ENCODE results near the gene TLX3. TPM values are rescaled to one million over a fixed set of nuclear protein-coding genes. Genes with fewer than 3 reads are reported as not detected.

Gene TLX3
- total RNA-seq, 1 experiment from 2014 or later = not detected

DNA sequence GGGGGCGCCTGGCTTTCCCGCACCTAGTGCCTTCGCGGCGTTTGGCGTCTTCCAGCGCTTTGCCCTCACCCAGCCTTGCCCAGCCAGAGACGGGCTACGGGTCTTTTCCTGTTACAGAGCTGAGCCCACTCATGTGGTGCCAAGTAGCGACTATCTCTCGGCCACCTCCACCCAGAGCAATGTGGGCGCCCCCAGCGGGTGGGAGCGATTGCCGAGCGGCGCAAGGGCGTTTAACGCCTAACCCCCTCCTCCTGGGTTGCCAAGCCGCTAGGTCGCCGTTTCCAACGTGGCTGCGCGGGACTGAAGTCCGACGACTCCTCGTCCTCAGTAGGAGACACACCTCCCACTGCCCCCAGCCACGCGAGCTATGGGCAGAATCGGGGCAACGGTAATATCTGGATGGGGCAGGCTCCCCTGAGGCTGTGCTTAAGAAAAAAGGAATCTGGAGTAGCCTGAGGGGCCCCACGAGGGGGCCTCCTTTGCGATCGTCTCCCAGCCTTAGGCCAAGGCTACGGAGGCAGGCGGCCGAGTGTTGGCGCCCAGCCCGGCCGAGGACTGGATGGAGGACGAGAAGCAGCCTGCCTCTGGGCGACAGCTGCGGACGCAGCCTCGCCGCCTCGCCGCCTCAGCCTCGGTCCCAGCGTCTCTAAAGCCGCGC, 5.8 kb downstream of the TLX3 start:
- DNase-seq = no peak

DNA sequence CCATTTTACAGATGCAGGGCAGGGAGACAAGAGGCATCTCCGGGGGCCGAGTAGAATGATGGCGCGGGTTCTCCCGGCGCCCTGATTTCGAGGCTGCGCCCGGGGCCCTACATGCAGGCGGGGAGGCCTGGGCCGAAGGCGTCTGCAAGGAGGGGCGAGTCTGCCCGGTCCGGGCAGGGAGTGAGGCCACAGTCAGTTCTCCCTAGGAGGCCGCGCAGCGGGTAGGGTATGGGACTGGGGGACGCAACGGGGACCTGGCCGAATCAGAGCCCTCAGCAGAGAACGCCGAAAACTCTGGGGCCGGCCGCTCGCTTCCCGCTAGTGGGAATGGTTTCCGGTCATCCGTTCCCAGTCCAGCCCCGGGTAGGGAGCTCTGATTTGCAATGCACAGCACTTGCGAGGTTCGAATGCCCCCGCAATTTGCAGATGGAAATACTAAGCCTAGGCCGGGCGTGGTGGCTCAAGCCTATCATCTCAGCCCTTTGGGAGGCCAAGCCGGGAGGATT, 6.4 kb downstream of the TLX3 start:
- Histone ChIP-seq H3K4me3 (no peak overlapping the region), H3K27me3 (peaks cover 19% of the 10 kb centered on the region), H3K36me3 (no peaks in the 10 kb centered on the region), H3K9me3 (no peaks in the 10 kb centered on the region)
- DNase-seq = no peak

More for the DNA sequence above, 5.8 kb downstream of the TLX3 start:
- H3K36me3 ChIP-seq = no peaks in the 10 kb centered on the region
- peaks cover 19% of the 10 kb centered on the region for H3K27me3 ChIP-seq
- no peak overlapping the region for H3K4me3 ChIP-seq
- H3K9me3 ChIP-seq = no peaks in the 10 kb centered on the region; the same call in 1 of the 2 replicates

DNA sequence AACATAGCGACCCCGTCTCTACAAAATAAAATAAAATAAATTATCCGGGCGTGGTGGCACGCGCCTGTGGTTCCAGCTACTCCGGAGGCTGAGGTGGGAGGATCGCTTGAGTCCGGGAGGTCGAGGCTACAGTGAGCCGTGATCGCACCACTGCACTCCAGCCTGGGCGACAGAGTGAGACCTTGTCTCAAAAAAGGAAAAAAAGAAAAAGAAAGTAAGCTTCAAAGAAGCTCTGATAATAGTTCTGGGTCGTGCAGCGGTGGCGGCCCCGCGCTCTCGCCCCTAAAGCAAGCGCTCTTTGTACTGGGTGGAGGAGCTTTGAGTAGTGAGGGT, 6.8 kb downstream of the TLX3 start:
- no peaks in the 10 kb centered on the region for H3K9me3 ChIP-seq
- H3K27me3 ChIP-seq = peaks cover 17% of the 10 kb centered on the region
- H3K36me3 ChIP-seq = no peaks in the 10 kb centered on the region
- no peak overlapping the region for H3K4me3 ChIP-seq
- DNase-seq = no peak

- no peak for DNase-seq
- no peaks in the 10 kb centered on the region for H3K9me3 ChIP-seq
- peaks cover 13% of the 10 kb centered on the region; the same call in 1 of the 2 replicates for H3K27me3 ChIP-seq
- H3K4me3 ChIP-seq = no peak overlapping the region
- H3K36me3 ChIP-seq = no peaks in the 10 kb centered on the region
Measured at GRCh38 chr5:171316258-171317121, 7.4 kb downstream of the TLX3 start.

DNA sequence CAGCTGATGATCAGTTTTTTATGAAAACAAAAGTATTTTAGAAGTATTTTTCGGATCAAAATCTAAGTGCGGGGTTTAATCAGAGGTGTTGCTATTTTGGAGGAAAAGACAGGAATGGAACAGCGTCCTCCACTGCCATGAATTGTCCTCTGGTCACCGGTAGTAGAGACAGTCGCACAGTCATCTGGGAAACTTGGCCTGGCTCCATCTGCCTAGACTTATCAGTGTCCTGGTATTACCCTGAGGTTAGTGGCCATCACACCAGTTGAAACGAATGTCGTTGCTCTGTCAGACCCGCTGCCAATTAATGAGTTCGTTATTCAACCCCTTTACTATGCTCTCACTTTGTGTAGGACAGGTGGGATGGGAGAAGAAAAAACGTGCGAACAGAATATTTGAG, 8.2 kb downstream of the TLX3 start:
- Histone ChIP-seq H3K27me3 (peaks cover 13% of the 10 kb centered on the region; the same call in 1 of the 2 replicates), H3K4me3 (no peak overlapping the region), H3K9me3 (no peaks in the 10 kb centered on the region), H3K36me3 (no peaks in the 10 kb centered on the region)
- DNase-seq = no peak

DNA sequence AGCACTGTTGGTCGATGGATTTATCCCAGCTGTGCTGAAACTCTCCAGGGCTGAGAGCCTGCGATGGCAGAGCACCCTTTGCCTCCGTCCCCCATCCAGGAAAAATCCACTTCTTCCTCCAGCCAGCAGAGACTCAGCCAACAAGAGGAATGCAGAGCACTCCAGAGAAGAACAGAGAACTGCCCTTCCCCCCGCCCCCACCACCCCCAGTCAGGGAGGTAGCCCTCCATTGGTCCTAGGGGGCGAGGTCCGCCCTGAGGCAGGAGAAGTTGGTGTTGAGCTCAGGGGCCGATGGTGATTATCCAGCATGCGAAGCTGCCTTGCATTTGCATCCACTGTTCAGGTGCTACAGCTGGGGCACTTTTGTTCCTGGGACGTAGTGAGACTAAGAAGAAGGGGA, 9.0 kb downstream of the TLX3 start:
- Histone ChIP-seq H3K36me3 (no peaks in the 10 kb centered on the region), H3K27me3 (peaks cover 20% of the 10 kb centered on the region), H3K4me3 (no peak overlapping the region), H3K9me3 (no peaks in the 10 kb centered on the region)
- no peak for DNase-seq

DNA sequence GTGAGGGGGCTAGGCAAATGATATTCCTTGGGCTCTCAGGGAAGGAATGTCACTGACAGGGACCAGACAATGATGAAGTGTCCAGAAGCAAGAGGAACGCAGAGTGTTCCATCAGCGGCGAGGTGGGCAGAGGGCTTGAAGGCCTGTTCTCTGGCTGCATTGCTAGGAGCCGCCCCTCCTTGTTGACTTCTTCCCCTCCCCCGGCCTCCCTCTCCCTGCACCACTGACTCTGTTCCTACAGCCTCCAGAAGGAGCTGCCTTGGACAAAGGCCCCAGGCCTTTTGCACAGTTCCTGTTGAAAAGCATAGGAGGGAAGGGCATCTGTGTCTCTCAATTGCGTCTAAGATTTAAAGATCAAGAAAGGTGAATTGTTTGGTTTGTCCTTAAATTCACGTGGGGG, 12.4 kb downstream of the TLX3 start:
- Histone ChIP-seq H3K9me3 (no peaks in the 10 kb centered on the region), H3K27me3 (peaks cover 44% of the 10 kb centered on the region), H3K36me3 (no peaks in the 10 kb centered on the region), H3K4me3 (no peak overlapping the region)
- DNase-seq = no peak

- no peak for DNase-seq
- Histone ChIP-seq H3K4me3 (no peak overlapping the region), H3K27me3 (peaks cover 47% of the 10 kb centered on the region), H3K36me3 (no peaks in the 10 kb centered on the region), H3K9me3 (no peaks in the 10 kb centered on the region)
Measured at GRCh38 chr5:171322527-171322926, 13.5 kb downstream of the TLX3 start.

DNA sequence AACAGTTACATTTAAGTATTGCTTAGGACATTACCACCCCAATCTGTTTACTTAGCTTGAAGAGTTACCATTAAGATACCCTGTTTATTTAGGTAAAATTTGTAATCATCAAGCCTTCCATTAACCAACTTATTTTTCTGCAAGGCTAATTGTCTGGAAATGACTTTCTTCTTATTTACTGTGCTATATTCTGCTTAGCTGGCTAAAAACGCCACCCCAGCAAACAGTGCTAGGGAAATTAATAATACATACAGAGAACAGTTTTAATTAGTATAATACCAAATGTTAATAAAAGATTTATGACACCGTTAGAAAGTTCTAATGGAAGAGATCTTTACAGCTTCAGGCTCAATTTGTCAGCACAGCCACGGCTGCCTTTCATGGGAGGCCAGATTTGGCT, 14.0 kb downstream of the TLX3 start:
- DNase-seq = no peak
- no peaks in the 10 kb centered on the region for H3K9me3 ChIP-seq
- H3K27me3 ChIP-seq = peaks cover 49% of the 10 kb centered on the region
- H3K36me3 ChIP-seq = no peaks in the 10 kb centered on the region
- H3K4me3 ChIP-seq = no peak overlapping the region

GRCh38 chr5:171323806-171324632, 15.0 kb downstream of the TLX3 start:
- H3K36me3 ChIP-seq = no peaks in the 10 kb centered on the region
- no peaks in the 10 kb centered on the region for H3K9me3 ChIP-seq
- no peak for DNase-seq
- no peak overlapping the region for H3K4me3 ChIP-seq
- H3K27me3 ChIP-seq = peaks cover 54% of the 10 kb centered on the region

DNA sequence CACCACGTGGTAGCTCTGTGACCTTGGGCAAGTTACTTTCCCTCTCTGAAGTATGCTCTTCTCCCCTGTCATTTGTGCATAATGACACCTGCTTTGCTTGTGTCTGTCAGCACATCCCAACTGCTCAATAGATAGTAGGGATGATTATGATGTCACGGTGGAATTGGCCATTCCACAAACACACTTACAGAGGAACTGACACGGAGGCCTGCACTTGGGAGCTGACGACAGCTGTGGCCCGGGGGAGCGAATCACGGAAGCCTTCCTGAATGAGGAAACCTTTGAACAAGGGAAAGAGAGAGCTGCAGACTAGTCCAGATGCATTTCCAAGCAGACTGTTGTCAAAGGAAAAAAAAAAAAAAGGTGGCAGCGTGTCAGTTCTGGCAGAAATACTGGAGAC, 21.0 kb downstream of the TLX3 start:
- Histone ChIP-seq H3K9me3 (no peaks in the 10 kb centered on the region), H3K27me3 (peaks cover 30% of the 10 kb centered on the region), H3K4me3 (no peak overlapping the region), H3K36me3 (no peaks in the 10 kb centered on the region)
- no peak for DNase-seq

DNA sequence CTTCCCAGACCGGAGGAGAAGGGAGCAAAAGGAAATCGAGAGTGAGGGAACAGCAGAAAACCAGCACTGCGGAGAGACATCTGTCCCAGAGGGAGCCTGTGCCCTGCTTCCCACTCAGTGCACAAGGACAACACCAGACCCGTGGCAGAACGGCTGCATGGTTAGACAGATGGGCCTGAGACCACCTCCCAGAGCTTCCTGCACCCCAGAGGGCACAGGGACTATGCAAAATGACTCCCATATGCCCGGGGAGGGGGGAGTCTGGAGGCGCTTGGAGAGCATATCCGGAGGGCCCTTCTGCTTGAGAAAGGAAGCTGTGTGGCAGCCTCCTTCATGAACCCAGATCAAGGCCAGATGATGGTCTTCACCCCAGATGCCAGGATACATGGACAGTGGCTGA, 26.6 kb downstream of the TLX3 start:
- no peak for DNase-seq
- no peaks in the 10 kb centered on the region for H3K36me3 ChIP-seq
- no peaks in the 10 kb centered on the region for H3K9me3 ChIP-seq
- H3K4me3 ChIP-seq = no peak overlapping the region
- no peaks in the 10 kb centered on the region; the same call in 1 of the 2 replicates for H3K27me3 ChIP-seq

GRCh38 chr5:171336521-171337209, 27.6 kb downstream of the TLX3 start:
- DNase-seq = peak; percentile 63
- Histone ChIP-seq H3K27me3 (no peaks in the 10 kb centered on the region; the same call in 1 of the 2 replicates), H3K9me3 (no peaks in the 10 kb centered on the region), H3K4me3 (peak overlapping the region; percentile 50), H3K36me3 (no peaks in the 10 kb centered on the region)

GRCh38 chr5:171337210-171337569, 28.1 kb downstream of the TLX3 start:
- Histone ChIP-seq H3K36me3 (no peaks in the 10 kb centered on the region), H3K27me3 (no peaks in the 10 kb centered on the region), H3K9me3 (no peaks in the 10 kb centered on the region), H3K4me3 (peak overlapping the region; percentile 50)
- no peak for DNase-seq

DNA sequence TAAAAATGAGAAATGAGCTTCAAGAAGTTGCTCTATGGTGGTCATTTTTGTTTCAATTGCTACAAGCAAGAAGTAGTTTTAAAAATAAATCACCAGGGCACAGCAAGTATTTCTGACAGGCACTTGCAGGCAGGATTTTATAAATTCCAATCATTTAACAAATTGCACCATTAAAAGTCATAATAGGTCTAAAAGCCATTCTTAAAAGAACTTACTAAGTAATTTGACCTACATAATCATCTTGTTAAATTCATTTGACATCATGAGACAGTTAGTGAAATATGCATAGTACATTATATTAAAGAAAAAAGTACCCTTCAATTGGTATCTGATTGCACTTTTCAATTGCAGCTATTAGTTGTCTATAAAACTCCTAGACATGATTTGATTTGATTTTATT, 31.0 kb downstream of the TLX3 start:
- Histone ChIP-seq H3K27me3 (no peaks in the 10 kb centered on the region), H3K36me3 (no peaks in the 10 kb centered on the region), H3K4me3 (no peak overlapping the region), H3K9me3 (no peaks in the 10 kb centered on the region)
- no peak for DNase-seq

DNA sequence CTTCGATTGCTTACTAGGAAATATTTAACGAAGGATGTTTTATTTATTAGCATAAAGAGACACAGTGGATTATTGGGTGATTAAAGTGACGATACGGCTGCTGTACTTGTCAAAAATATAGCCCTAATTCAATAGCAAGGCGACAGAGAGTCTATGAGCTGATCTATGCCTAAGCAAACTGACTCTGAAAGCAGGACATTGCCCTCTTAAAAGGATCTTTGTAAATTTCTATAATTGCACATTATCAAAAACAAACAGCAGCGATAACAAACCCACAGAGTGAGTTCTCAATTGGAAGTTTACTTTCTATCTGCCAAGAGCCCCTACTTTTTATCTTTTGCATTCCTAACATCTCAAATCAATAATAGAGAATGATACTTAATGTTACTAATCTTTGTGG, 31.4 kb downstream of the TLX3 start:
- Histone ChIP-seq H3K36me3 (no peaks in the 10 kb centered on the region), H3K4me3 (no peak overlapping the region), H3K27me3 (no peaks in the 10 kb centered on the region), H3K9me3 (no peaks in the 10 kb centered on the region)
- no peak for DNase-seq

Measured in MG63 (cell line).